HEK293 (cell line): Measurements from ENCODE around the gene CYB561A3.

Experiments used
- CTCF ChIA-PET: fragments of 350-600 bp; formaldehyde crosslinking; extraction: SDS; loops from one replicate; lab custom pipeline; 2021; ENCODE audit warnings: antibody characterized with exemption; lab: Yijun Ruan, JAX
- POLR2A ChIA-PET: fragments of 300-600 bp; formaldehyde crosslinking; extraction: SDS; loops from one replicate; lab custom pipeline; 2020; ENCODE audit warnings: antibody characterized with exemption, inconsistent platforms; lab: Yijun Ruan, JAX
- H3K27ac ChIP-seq: fragments of 200-500 bp; sonication (Bioruptor generic); 2 replicates; pipeline ENCODE4 v1.5.1; 2014; ENCODE audit warnings: low read depth, low read length, control low read depth, inconsistent platforms; ENCODE audit errors: extremely low read depth
- H3K36me3 ChIP-seq, 2 experiments: fragments of 200-500 bp in 1 of 2; sonication (Bioruptor generic) in 1 of 2; 1 replicate in 1 of 2; 2 replicates in 1 of 2; pipeline ENCODE4 v1.5.1; 2014 to 2017; ENCODE audit warnings: inconsistent platforms in 2 of 2, low read length in 2 of 2; ENCODE audit not compliant: control insufficient read depth in 2 of 2, insufficient read depth in 1 of 2
- H3K4me1 ChIP-seq: fragments of 200-500 bp; sonication (Bioruptor generic); 2 replicates; pipeline ENCODE4 v1.5.1; 2014; ENCODE audit warnings: mild to moderate bottlenecking, low read length, inconsistent platforms; ENCODE audit not compliant: control insufficient read depth, insufficient read depth
- H3K4me3 ChIP-seq: 2 replicates; pipeline ENCODE4 v1.5.1; 2011; ENCODE audit warnings: low read depth, mild to moderate bottlenecking, control low read depth, low read length, moderate library complexity
- H3K9me3 ChIP-seq: fragments of 200-500 bp; sonication (Bioruptor generic); 2 replicates; pipeline ENCODE4 v1.5.1; 2014; ENCODE audit warnings: low read depth, low read length, inconsistent platforms; ENCODE audit not compliant: control insufficient read depth, insufficient read depth
- GLI4 ChIP-seq: fragments of 450-650 bp; formaldehyde crosslinking; IDR thresholded peaks from 2 replicates; pipeline ENCODE4 v1.5.1; 2016; ENCODE audit warnings: missing biosample characterization, missing genetic modification characterization
- IKZF3 ChIP-seq: fragments of 450-650 bp; IDR thresholded peaks from 2 replicates; pipeline ENCODE4 v1.5.0; 2018; ENCODE audit warnings: missing biosample characterization, mild to moderate bottlenecking, missing genetic modification characterization, moderate library complexity
- KLF1 ChIP-seq: fragments of 450-650 bp; formaldehyde crosslinking; IDR thresholded peaks from 2 replicates; pipeline ENCODE4 v1.5.1; 2016; ENCODE audit warnings: missing biosample characterization, missing genetic modification characterization
- OSR2 ChIP-seq: fragments of 450-650 bp; formaldehyde crosslinking; IDR thresholded peaks from 2 replicates; pipeline ENCODE4 v1.5.1; 2016; ENCODE audit warnings: missing biosample characterization, missing genetic modification characterization
- SP7 ChIP-seq: fragments of 450-650 bp; formaldehyde crosslinking; IDR thresholded peaks from 2 replicates; pipeline ENCODE4 v1.5.1; 2016; ENCODE audit warnings: missing biosample characterization, missing genetic modification characterization
- ZBTB20 ChIP-seq: fragments of 450-650 bp; formaldehyde crosslinking; IDR thresholded peaks from 2 replicates; pipeline ENCODE4 v1.5.1; 2016; ENCODE audit warnings: missing biosample characterization, missing genetic modification characterization
- ZFP69B ChIP-seq: fragments of 450-650 bp; formaldehyde crosslinking; IDR thresholded peaks from 2 replicates; pipeline ENCODE4 v1.5.1; 2016; ENCODE audit warnings: missing biosample characterization, missing genetic modification characterization
- ZNF175 ChIP-seq: fragments of 450-650 bp; formaldehyde crosslinking; IDR thresholded peaks from 2 replicates; pipeline ENCODE4 v1.5.1; 2016; ENCODE audit warnings: missing biosample characterization, missing genetic modification characterization
- ZNF292 ChIP-seq: fragments of 450-650 bp; formaldehyde crosslinking; IDR thresholded peaks from 2 replicates; pipeline ENCODE4 v1.5.1; 2016; ENCODE audit warnings: low read depth, missing biosample characterization, missing genetic modification characterization, borderline replicate concordance
- ZNF366 ChIP-seq: fragments of 450-650 bp; formaldehyde crosslinking; conservative IDR thresholded peaks from 2 replicates; pipeline ENCODE4 v1.5.1; 2016; ENCODE audit warnings: missing biosample characterization, missing genetic modification characterization
- ZNF600 ChIP-seq: fragments of 450-650 bp; formaldehyde crosslinking; IDR thresholded peaks from 2 replicates; pipeline ENCODE4 v1.5.1; 2016; ENCODE audit warnings: missing biosample characterization, missing genetic modification characterization
- ZNF777 ChIP-seq: fragments of 450-650 bp; formaldehyde crosslinking; IDR thresholded peaks from 2 replicates; pipeline ENCODE4 v1.5.1; 2017; ENCODE audit warnings: missing biosample characterization, missing genetic modification characterization, borderline replicate concordance
- ZSCAN30 ChIP-seq: fragments of 450-650 bp; IDR thresholded peaks from 2 replicates; pipeline ENCODE4 v1.5.1; 2018; ENCODE audit warnings: missing biosample characterization, mild to moderate bottlenecking, missing genetic modification characterization, moderate library complexity
- TF ChIP-seq, protein P1 (sequence below): fragments of 450-650 bp; formaldehyde crosslinking; IDR thresholded peaks from 2 replicates; pipeline ENCODE4 v1.5.1; 2016; ENCODE audit warnings: missing biosample characterization, missing genetic modification characterization
- TF ChIP-seq, protein P2 (sequence below): fragments of 450-650 bp; formaldehyde crosslinking; optimal IDR thresholded peaks from 2 replicates; pipeline ENCODE3; 2016; ENCODE audit warnings: missing biosample characterization, mild to moderate bottlenecking, missing genetic modification characterization
- TF ChIP-seq, protein P3 (sequence below): fragments of 450-650 bp; formaldehyde crosslinking; IDR thresholded peaks from 2 replicates; pipeline ENCODE4 v1.5.1; 2016; ENCODE audit warnings: missing biosample characterization, missing genetic modification characterization
- TF ChIP-seq, protein P4 (sequence below): fragments of 450-650 bp; formaldehyde crosslinking; IDR thresholded peaks from 2 replicates; pipeline ENCODE4 v1.5.1; 2016; ENCODE audit warnings: missing biosample characterization, missing genetic modification characterization
- TF ChIP-seq, protein P5 (sequence below): fragments of 450-650 bp; formaldehyde crosslinking; IDR thresholded peaks from 2 replicates; pipeline ENCODE4 v1.5.1; 2017; ENCODE audit warnings: missing biosample characterization, missing genetic modification characterization
- TF ChIP-seq, protein P6 (sequence below): sonication (generic); formaldehyde crosslinking; IDR thresholded peaks from 2 replicates; pipeline ENCODE4 v1.8.1; 2022; ENCODE audit warnings: mild to moderate bottlenecking, moderate library complexity, missing genetic modification reagents
- TF ChIP-seq, protein P7 (sequence below): fragments of 450-650 bp; formaldehyde crosslinking; IDR thresholded peaks from 2 replicates; pipeline ENCODE4 v1.5.1; 2016; ENCODE audit warnings: missing biosample characterization, missing genetic modification characterization, borderline replicate concordance

The CYB561A3 gene

DNA sequence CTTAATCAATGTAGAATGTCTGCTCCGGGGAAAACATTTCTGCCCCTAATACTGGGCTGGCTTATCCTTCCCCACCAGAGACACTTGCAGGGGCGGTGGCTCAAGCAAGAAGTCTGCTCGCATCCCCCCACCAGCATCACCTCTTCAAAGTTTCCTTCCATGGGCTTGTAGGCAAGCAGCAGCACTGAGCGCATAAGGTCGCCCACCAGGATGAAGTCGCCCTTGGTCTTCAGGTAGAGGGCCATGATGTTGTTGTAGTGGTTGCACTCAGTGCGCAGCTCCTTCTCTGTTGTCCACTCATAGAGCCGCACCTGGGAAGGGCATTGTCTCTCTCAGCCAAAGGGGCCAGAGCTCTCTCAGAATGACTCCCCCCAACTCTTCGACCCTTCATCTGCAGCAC, 58.0 kb downstream of the CYB561A3 start:
- CTCF ChIA-PET, result interaction anchor here (0.7 kb wide), 1 partner anchor 15 kb away, joined by 3 read pairs; no protein-coding TSS in a partner anchor
- POLR2A ChIA-PET, result no interaction called here
- TF ChIP-seq ZBTB20 (tag by site-specific recombination) (no peak), GLI4 (tag by site-specific recombination) (no peak), OSR2 (tag by site-specific recombination) (no peak), ZNF292 (tag by site-specific recombination) (no peak), IKZF3 (tag by site-specific recombination) (no peak), ZSCAN30 (tag by site-specific recombination) (no peak), SP7 (tag by site-specific recombination) (no peak), ZNF777 (tag by site-specific recombination) (no peak), ZNF600 (tag by site-specific recombination) (no peak), ZFP69B (tag by site-specific recombination) (no peak)
- TF ChIP-seq, protein P1, sequence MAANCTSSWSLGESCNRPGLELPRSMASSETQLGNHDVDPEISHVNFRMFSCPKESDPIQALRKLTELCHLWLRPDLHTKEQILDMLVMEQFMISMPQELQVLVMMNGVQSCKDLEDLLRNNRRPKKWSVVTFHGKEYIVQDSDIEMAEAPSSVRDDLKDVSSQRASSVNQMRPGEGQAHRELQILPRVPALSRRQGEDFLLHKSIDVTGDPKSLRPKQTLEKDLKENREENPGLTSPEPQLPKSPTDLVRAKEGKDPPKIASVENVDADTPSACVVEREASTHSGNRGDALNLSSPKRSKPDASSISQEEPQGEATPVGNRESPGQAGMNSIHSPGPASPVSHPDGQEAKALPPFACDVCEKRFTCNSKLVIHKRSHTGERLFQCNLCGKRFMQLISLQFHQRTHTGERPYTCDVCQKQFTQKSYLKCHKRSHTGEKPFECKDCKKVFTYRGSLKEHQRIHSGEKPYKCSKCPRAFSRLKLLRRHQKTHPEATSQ, result no peak
- TF ChIP-seq, protein P2, sequence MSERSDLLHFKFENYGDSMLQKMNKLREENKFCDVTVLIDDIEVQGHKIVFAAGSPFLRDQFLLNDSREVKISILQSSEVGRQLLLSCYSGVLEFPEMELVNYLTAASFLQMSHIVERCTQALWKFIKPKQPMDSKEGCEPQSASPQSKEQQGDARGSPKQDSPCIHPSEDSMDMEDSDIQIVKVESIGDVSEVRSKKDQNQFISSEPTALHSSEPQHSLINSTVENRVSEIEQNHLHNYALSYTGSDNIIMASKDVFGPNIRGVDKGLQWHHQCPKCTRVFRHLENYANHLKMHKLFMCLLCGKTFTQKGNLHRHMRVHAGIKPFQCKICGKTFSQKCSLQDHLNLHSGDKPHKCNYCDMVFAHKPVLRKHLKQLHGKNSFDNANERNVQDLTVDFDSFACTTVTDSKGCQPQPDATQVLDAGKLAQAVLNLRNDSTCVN (tag by site-specific recombination), result no peak
- TF ChIP-seq, protein P3, sequence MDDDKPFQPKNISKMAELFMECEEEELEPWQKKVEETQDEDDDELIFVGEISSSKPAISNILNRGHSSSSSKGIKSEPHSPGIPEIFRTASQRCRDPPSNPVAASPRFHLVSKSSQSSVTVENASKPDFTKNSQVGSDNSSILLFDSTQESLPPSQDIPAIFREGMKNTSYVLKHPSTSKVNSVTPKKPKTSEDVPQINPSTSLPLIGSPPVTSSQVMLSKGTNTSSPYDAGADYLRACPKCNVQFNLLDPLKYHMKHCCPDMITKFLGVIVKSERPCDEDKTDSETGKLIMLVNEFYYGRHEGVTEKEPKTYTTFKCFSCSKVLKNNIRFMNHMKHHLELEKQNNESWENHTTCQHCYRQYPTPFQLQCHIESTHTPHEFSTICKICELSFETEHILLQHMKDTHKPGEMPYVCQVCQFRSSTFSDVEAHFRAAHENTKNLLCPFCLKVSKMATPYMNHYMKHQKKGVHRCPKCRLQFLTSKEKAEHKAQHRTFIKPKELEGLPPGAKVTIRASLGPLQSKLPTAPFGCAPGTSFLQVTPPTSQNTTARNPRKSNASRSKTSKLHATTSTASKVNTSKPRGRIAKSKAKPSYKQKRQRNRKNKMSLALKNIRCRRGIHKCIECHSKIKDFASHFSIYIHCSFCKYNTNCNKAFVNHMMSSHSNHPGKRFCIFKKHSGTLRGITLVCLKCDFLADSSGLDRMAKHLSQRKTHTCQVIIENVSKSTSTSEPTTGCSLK (tag by site-specific recombination), result no peak
- TF ChIP-seq, protein P4, sequence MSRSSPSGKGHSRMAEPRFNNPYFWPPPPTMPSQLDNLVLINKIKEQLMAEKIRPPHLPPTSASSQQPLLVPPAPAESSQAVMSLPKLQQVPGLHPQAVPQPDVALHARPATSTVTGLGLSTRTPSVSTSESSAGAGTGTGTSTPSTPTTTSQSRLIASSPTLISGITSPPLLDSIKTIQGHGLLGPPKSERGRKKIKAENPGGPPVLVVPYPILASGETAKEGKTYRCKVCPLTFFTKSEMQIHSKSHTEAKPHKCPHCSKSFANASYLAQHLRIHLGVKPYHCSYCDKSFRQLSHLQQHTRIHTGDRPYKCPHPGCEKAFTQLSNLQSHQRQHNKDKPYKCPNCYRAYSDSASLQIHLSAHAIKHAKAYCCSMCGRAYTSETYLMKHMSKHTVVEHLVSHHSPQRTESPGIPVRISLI (tag by site-specific recombination), result no peak
- TF ChIP-seq, protein P5, sequence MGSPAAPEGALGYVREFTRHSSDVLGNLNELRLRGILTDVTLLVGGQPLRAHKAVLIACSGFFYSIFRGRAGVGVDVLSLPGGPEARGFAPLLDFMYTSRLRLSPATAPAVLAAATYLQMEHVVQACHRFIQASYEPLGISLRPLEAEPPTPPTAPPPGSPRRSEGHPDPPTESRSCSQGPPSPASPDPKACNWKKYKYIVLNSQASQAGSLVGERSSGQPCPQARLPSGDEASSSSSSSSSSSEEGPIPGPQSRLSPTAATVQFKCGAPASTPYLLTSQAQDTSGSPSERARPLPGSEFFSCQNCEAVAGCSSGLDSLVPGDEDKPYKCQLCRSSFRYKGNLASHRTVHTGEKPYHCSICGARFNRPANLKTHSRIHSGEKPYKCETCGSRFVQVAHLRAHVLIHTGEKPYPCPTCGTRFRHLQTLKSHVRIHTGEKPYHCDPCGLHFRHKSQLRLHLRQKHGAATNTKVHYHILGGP (tag by site-specific recombination), result no peak
- H3K4me1 ChIP-seq, result no peaks in the 10 kb centered on the region
- H3K4me3 ChIP-seq, result no peak overlapping the region
- peaks cover 16 to 99% of the 10 kb centered on the region in 2 experiments; a peak in 2 of 3 replicates for H3K36me3 ChIP-seq
- H3K9me3 ChIP-seq, result no peaks in the 10 kb centered on the region
- H3K27ac ChIP-seq, result no peak overlapping the region

DNA sequence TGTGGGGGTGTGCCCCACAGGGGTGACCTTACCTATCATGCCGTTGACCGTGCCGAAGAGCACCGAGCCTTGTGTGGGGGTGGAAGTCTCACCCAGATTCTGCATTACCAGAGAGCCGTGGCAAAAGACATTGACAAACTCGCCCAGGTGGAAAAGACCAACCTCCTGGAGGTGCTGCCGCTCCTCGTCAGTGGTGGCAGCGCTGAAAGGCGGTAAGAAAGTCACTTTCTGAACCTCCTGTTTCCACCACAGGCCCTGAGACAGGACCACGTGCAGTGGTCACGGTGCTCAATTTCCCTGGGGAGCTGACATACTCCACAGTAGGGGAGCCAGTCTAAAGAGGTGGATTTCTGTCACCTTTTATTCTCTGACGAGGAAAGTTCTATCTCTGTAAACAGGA, 59.1 kb downstream of the CYB561A3 start:
- CTCF ChIA-PET, result interaction anchor here (1.2 kb wide), 1 partner anchor 34 kb away, joined by 4 read pairs; no protein-coding TSS in a partner anchor
- POLR2A ChIA-PET, result no interaction called here
- Histone ChIP-seq H3K4me3 (no peak overlapping the region), H3K36me3 (peaks cover 15 to 98% of the 10 kb centered on the region in 2 experiments; a peak in 2 of 3 replicates), H3K27ac (no peak overlapping the region), H3K9me3 (no peaks in the 10 kb centered on the region), H3K4me1 (no peaks in the 10 kb centered on the region; the same call in 1 of the 2 replicates)
- no peak for TF ChIP-seq ZNF175
- TF ChIP-seq KLF1 (tag by site-specific recombination), result no peak
- TF ChIP-seq, protein P6, sequence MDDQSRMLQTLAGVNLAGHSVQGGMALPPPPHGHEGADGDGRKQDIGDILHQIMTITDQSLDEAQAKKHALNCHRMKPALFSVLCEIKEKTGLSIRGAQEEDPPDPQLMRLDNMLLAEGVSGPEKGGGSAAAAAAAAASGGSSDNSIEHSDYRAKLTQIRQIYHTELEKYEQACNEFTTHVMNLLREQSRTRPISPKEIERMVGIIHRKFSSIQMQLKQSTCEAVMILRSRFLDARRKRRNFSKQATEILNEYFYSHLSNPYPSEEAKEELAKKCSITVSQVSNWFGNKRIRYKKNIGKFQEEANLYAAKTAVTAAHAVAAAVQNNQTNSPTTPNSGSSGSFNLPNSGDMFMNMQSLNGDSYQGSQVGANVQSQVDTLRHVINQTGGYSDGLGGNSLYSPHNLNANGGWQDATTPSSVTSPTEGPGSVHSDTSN (CRISPR knock-in tag), result no peak
- TF ChIP-seq ZNF366 (tag by site-specific recombination), result no peak
- TF ChIP-seq, protein P7, sequence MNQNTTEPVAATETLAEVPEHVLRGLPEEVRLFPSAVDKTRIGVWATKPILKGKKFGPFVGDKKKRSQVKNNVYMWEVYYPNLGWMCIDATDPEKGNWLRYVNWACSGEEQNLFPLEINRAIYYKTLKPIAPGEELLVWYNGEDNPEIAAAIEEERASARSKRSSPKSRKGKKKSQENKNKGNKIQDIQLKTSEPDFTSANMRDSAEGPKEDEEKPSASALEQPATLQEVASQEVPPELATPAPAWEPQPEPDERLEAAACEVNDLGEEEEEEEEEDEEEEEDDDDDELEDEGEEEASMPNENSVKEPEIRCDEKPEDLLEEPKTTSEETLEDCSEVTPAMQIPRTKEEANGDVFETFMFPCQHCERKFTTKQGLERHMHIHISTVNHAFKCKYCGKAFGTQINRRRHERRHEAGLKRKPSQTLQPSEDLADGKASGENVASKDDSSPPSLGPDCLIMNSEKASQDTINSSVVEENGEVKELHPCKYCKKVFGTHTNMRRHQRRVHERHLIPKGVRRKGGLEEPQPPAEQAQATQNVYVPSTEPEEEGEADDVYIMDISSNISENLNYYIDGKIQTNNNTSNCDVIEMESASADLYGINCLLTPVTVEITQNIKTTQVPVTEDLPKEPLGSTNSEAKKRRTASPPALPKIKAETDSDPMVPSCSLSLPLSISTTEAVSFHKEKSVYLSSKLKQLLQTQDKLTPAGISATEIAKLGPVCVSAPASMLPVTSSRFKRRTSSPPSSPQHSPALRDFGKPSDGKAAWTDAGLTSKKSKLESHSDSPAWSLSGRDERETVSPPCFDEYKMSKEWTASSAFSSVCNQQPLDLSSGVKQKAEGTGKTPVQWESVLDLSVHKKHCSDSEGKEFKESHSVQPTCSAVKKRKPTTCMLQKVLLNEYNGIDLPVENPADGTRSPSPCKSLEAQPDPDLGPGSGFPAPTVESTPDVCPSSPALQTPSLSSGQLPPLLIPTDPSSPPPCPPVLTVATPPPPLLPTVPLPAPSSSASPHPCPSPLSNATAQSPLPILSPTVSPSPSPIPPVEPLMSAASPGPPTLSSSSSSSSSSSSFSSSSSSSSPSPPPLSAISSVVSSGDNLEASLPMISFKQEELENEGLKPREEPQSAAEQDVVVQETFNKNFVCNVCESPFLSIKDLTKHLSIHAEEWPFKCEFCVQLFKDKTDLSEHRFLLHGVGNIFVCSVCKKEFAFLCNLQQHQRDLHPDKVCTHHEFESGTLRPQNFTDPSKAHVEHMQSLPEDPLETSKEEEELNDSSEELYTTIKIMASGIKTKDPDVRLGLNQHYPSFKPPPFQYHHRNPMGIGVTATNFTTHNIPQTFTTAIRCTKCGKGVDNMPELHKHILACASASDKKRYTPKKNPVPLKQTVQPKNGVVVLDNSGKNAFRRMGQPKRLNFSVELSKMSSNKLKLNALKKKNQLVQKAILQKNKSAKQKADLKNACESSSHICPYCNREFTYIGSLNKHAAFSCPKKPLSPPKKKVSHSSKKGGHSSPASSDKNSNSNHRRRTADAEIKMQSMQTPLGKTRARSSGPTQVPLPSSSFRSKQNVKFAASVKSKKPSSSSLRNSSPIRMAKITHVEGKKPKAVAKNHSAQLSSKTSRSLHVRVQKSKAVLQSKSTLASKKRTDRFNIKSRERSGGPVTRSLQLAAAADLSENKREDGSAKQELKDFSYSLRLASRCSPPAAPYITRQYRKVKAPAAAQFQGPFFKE, result no peak
- TF ChIP-seq ZNF292 (tag by site-specific recombination), result no peak
- TF ChIP-seq GLI4 (tag by site-specific recombination), result no peak
